Suprapubic skin (tissue), 4 donors: ENCODE measurements around the gene CMC1.

Experiments used
- POLR2A ChIP-seq, 2 donors: fragments of 450-650 bp; IDR thresholded peaks; one replicate each; pipeline ENCODE4 v1.6.1; 2017; ENCODE audit warnings: antibody characterized with exemption in 2 of 2, mild to moderate bottlenecking in 2 of 2, moderate library complexity in 2 of 2
- POLR2AphosphoS5 ChIP-seq, 3 donors: sonication (generic); formaldehyde crosslinking; IDR thresholded peaks; one replicate each; pipeline ENCODE4 v1.6.1; 2017; ENCODE audit warnings: antibody characterized with exemption in 3 of 3
- TF ChIP-seq, protein P1 (sequence below), 2 donors: fragments of 200-600 bp in 1 of 2; fragments of 450-650 bp in 1 of 2; sonication (generic) in 1 of 2; IDR thresholded peaks; one replicate each; pipeline ENCODE4 v1.5.1; 2016 to 2019; ENCODE audit warnings: antibody characterized with exemption in 2 of 2, mild to moderate bottlenecking in 1 of 2, moderate library complexity in 1 of 2

DNA sequence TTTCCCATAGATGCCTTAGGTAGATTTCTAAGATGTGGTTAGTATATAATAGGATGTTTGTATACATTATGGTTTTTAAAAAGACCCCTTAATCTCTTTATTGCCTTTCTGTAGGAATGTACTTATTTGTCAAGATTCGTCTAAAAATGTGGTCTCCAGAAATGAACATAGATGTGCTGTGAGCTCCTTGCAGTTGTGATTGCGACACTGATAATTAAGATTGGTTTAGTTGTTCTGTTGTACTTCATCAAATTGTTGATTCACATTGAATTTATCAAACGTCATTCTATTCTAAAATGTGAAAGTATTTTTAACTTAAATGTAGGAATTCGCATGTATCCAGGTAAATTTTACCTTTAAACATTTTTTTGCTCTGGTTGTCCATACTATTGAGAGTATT, 51.2 kb downstream of the CMC1 start:
- TF ChIP-seq POLR2A (IDR thresholded peaks at IDR 0.05) (no peak), POLR2AphosphoS5 (IDR thresholded peaks at IDR 0.05) (no peak)
- TF ChIP-seq, protein P1, sequence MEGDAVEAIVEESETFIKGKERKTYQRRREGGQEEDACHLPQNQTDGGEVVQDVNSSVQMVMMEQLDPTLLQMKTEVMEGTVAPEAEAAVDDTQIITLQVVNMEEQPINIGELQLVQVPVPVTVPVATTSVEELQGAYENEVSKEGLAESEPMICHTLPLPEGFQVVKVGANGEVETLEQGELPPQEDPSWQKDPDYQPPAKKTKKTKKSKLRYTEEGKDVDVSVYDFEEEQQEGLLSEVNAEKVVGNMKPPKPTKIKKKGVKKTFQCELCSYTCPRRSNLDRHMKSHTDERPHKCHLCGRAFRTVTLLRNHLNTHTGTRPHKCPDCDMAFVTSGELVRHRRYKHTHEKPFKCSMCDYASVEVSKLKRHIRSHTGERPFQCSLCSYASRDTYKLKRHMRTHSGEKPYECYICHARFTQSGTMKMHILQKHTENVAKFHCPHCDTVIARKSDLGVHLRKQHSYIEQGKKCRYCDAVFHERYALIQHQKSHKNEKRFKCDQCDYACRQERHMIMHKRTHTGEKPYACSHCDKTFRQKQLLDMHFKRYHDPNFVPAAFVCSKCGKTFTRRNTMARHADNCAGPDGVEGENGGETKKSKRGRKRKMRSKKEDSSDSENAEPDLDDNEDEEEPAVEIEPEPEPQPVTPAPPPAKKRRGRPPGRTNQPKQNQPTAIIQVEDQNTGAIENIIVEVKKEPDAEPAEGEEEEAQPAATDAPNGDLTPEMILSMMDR (IDR thresholded peaks at IDR 0.05) = no peak
